ENCODE measurements around the gene STXBP2.
A peak's percentile ranks its signal among the peaks of the same experiment; 100 is the strongest.

STXBP2 gene

DNA sequence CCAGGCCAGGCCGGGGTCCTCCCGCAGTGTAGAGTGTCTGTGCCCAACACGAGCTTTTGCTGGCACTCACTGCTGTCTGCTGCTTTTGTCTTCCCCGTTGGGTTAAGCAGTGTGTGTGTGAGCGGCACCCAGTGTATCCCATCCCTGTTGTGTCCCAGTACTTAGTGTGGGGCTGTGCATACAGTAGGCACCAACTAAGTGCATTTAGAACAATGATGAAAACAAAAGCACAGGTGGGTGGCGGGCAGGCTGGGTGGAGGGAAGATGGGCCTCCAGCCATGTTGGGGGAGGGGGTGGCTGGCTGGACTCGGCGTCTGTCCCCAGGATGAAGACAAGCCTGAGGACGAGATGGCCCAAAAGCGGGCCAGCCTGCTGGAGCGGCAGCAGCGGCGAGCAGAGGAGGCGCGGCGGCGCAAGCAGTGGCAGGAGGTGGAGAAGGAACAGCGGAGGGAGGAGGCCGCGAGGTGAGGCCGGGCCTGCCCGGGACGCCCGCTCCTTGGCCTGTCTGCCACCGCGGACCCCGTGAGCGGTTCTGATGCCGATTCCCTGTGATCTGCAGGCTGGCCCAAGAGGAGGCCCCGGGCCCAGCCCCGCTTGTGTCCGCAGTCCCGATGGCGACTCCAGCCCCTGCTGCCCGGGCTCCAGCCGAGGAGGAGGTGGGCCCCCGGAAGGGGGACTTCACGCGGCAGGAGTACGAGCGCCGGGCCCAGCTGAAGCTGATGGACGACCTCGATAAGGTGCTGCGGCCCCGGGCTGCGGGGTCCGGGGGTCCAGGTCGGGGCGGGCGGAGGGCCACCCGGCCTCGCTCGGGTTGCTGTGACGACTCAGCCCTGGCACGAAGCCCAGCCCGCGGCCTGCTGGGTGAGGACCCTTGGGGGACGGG lies 21.8 kb upstream of the STXBP2 start:
- DNase-seq: no peak

DNA sequence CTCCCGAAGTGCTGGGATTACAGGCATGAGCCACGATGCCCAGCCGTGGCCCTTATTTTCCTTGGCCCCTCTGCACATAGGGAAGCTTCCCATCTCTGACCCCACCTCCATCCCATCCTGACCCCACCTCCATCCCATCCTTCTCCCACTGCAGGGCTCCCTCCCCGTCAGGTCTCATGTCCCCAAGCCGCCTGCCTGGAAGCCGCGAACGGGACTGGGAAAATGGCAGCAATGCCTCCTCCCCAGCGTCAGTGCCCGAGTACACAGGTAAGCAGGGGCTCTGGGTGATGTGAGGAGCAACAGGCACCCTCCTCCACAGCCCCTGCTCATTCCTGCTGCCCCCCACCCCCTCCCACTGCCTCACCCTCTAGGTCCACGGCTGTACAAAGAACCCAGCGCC lies 19.7 kb upstream of the STXBP2 start:
- DNase-seq: no peak

DNA sequence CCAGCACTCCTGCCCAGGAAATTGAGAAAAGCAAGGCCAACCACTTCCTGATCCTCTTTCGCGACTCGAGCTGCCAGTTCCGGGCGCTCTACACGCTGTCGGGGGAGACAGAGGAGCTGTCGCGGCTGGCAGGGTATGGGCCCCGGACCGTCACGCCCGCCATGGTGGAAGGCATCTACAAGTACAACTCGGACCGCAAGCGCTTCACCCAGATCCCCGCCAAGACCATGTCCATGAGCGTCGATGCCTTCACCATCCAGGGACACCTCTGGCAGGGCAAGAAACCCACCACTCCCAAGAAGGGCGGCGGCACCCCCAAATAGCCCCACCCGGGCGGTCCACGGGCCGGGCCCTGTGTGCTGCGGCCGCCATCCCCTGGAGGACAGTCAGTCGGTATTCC lies 19.2 kb upstream of the STXBP2 start:
- no peak for DNase-seq

DNA sequence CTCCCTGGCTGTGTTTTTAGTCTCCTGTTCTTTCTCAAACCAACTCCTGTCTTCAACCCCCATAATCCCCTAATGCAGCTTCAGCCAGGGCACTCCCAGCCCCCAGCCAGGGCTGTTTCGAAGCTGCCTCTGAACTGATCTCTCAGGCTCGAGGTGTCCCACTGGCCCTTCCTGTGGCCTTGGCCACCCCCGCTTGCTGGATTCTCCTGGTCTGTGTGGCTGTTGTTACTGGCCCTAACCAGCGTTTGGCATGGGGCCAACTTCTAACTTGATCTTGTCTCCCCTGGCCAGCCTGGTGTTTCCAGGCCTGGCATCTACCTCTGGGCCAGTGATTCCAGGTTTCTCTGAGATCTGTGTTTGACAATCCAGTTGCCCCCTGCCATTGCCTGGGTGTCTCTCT lies 18.6 kb upstream of the STXBP2 start:
- no peak for DNase-seq

DNA sequence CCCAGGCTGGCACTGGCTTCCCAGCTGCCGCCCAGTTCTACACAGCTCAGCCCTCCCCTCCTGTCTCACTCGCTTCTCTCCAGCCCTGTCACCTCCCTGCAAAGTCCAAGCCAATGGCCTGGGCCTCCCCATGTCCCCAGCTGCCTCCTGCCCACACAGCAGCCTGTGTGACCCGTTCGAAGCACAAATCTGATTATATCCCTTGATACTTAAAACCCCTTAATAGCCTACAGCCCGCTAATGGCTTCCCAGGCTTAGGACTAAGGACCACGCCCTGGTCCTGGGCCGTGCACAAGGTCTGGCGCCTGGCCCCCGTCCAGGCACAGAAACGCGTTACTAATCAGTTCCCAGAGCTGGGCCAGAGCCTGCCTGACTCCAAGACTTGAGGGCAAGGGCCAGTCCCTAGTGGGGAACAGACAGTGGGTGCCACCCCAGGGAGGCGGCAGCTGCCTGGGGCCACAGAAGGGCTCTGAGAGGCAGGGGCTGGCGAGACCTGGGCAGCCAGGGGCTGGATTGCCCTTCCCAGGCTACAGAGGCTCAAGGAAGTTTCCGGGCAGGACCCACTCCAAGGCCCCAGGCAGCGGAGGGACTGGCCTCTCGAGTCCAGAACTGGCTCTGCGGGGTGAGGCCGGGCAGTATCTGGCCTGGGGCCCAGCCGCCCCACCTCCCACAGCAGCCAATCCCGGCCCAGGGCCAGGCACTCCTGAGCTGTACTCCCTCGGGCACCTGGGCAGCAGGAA lies 18.0 kb upstream of the STXBP2 start:
- no peak for DNase-seq

DNA sequence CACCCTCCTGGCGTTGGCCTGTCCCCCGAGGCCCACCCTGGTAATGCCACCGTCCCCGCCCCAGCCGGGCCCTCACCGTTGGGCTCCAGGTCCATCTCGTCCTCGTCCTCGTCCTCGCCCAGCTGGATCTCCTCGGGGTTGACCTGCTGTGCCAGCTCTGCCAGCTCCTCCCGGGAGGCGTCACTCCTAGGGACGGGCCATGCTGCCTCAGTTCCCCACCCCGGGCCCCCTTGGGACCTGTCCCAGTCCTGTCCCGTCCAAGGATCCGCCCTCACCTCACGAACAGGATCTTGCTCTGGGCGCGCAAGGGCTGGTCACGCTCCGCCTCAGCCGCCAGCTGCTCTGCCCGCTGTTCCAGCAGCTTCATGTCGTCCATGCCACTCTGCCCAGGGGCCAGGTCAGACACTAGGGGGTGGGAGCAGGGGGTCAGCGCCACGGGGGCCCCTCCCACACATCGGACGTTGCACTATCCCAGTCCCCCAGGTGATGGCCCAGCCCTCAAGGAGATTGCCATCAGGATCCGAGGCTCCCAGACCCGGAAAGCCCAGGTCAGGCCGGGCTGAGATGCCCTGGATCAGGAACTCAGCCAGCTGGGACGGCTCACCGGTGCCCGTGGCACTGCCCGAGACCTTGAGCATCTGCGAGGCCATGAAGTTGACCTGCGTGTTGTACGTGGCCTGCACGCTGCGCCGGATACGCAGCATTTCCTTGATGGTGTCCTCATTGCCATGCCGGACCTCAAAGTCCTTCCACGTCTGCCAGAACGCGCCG lies 17.1 kb upstream of the STXBP2 start:
- no peak for DNase-seq

DNA sequence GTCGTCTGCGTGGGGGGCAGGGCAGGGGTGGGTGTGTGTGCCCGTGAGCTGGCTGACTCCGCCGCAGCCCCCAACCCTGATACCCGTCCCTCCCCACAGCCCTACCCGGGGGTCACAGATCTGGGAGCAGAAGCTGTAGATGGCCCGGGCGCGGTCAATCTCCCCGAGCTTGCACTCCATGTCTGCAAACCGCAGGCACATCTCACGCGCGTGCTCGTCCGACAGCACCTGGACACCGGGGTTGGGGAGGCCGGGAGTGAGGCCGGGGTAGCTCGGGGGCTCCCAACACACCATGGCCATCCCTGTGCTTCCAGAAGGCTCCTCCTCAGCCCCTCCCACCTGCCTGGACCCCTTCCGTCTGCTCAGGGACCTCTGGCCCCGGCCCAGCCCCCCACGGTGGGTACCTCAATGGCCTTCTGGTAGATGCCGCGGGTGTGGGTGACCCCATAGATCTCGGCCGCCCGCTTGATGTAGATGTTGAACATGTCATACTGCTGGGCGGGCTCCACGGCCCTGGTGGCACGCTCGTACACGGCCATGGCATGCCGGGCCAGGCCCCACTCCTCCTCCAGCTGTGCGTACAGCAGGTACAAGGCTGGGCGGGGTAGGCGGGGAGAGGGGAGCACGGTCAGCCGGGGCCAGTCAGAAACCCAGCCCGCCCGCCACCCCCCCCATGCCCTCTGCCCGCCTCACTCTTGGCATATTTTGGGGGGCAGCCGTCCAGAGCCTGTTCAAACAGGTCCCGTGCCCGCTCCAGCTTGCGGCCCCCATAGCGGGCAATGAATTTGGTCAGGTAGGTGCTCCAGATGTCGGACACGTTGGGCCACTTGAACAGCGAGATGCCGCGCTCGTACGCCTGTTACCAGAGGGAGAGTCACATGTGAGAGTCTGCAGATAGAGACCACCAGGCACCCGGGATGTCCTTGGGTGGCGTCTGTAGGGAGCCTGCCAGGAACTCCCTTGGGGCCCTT lies 16.2 kb upstream of the STXBP2 start:
- no peak for DNase-seq

DNA sequence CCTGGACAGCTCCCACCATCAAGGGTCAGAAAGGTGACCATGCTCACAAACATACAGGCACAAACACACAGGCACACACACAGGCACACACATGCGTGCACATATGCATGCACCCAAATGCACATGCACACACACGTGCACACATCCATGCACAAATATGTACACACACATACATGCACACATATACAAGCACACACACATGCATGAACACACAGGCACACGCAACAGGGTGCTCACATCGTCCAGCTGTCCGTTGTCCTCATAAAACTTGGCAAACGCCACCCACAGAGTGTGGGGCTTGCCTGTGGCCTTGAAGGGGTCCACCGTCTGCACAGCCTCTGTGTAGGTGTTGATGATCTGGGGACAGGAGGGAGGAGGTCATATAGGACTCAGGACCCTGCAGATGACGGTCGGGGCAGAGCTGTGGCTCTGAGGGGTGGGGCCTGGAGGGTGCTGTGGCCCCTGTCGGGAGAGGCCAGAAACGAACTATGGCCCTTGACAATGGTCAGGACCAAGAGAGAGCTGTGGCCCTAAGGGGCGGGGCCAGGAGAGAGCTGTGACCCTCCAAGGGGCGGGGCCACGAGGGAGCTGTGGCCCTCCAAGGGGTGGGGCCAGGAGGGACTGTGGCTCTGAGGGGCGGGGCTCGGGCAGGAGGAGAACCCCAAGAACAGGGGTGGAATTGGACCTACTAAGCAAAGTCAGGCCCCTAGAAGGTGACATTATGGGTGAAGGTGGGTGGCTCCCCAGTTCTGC lies 13.8 kb upstream of the STXBP2 start:
- no peak for DNase-seq

DNA sequence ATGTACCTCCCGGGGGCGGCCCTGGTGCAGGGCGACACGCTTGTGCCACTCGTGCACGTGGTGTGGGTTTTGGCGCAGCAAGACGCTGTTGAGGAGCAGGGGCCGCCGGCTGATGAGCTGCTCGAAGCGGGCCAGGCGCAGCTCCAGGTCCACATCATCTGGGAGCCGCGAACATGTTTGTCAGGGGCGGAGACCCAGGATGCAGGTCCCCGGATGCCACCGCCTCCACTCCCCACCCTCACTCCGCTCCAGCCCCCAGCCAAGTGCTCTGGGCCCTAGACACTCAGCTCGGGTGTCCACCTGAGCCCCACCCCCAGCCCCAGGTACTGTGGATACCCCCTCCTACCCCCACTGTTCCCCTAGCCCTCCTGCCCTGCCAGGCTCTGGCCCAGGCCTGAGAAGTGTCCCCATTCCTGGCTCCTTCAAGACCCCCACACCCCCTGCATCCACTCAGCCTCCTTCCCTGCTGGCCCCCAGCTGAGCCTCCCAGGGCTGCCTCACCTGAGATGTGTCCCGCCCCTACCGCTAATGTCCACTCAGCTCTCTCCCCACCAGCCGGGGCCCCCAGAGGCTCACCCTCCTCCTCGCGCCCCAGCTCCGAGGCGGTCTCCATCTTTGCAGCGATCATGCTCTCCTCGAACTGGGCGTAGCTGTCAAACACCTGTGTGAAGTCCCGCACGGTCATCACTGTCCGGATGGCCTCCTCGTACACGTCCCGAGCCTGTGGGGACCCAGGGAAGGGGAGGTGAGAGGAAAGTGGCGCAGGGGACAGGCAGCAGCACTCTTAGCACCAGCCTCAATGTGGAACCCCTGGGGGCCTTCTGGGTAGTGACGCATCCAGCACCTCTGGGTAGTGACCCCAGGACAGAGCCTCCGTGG lies 12.9 kb upstream of the STXBP2 start:
- DNase-seq: no peak

DNA sequence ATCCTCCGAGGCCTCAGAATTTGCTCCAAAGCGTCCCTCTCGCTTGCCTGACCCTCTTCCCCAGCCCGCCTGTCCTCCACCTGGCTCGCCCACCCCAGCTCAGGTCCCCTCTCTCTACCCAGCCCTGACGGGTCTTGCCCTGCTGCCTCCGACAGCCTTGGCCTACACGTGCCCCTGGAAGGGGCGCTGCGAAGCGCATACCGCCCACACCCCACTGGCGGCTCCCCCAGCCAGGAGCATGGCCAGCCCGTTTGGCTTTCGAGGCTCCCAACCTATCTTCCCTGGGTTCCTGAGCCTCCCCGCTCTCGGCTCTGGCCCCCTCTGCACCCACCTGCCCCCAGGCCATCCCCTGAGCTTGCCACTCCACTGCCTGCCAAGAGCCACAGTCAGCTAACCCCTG lies 12.1 kb upstream of the STXBP2 start:
- DNase-seq: no peak

DNA sequence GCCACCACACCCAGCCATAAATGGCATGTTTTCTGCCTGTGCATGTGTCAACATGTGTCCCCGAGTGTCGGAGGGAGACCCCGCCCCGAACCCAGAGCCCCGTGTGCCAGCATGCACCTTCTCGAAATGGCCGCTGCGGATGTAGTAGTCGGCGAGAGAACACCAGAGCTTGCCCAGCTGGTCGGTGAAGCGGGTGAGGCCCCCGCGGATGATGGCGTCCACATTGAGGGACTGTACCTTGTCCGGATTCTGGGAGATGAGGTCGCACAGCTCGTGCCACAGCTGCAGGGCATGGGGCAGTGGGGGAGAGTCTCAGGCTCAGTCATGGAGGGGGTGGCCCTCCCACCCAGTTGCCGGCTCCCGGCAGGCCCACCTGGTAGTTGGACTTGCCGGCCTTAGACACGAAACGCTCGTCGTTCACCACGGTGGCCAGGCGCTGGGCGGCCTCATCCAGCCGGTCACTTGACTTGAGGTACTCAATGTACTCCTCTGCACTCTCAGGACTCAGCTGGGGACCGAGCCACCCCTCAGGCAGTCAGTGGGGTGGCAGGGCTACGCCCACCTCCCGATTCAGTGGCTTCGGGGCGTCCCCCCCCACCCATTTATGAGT lies 11.0 kb upstream of the STXBP2 start:
- no peak for DNase-seq

DNA sequence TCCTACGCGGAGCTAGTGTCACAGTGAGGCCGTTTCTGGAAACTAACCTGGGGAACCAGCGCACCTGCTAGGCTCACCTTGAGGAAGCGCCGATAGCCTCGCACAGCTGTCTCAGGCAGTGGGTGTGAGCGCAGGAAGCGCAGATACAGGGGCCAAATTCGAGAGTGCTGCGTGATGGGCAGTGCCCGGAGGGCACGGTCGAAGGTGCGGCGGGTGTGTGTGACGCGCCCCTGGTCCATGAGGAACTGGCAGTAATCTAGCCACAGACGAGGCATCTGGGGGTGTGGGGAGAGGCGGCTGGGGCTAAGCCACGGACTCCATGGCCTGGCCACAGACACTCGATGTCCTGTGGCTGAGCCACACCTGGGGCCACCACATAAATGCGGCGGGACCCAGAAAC lies 9.7 kb upstream of the STXBP2 start:
- DNase-seq: no peak

DNA sequence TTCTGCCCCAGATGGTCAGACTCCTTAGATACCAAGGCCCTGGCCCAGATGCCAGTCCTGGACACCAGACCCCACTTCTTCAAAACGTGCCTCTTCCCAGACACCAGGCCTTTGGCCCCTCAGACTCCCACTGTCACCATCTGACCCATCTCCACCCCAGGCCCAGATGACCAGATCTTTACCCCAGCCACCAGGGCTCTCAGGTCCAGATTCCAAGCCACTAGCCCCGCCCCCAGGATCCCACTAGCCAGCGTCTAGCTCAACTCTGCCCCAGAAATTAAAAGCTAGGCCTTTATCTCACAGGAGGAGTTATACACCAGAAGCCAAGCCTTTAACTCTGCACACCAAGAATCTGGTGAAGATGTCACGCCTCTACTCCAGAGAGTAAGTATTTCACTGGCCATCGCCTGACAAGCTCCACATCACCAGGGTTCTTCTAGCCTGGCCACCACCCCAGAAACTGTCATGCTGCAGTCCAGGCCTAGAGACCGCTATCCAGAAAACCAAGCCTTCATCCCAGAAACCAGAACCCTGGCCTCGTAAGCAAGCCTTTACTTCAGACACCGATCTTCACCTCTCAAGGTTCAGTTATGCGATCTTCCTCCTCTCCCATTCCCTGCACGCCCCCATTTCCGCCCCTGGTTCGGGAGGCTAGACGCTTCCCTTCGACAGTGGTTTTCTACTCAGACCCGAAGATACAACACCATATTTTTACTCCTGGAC lies 8.2 kb upstream of the STXBP2 start:
- no peak for DNase-seq

DNA sequence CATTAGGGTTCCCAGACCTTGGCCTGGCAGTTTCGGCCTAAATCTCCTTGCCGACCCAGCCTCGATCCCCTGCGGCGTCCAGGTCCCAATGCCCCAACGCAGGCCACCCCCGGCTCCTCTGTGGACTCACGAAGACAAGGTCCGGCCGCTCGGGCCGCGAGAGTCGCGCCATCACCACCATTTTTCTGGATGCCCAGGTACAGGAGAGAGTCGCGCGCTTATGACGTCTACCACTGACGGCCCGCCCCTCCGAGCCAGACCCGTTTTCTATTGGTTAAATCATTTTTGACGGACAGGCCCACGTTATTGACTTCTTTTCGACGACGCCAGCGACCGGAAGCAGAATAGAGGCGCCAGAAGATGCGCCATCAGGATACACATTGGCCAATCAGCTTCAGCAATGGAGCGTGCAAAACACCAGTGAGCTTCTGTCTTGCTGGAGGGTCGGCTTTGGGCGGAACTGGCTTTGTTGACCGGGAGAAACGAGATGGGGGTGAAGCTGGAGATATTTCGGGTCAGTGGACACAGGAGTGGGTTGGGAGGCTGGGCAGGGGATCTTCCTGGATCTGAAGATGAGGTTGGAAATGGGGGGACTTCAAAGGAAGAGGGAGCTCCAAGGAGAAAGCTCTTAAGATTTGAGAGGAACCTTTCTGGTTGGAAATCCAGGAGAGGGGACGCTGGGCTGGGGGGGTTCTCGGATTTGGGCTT lies 7.4 kb upstream of the STXBP2 start, which contains the start of the genes PET100 and XAB2:
Gene PET100, plus strand, starts transcription at position 447 of the 708 bp plus-strand sequence. Its CDS starts 41 bp downstream, at position 488.
Gene XAB2, minus strand, starts transcription at position 199 of the 708 bp plus-strand sequence. Its CDS starts 18 bp downstream, at position 181.
- peak; percentile 99 for DNase-seq

DNA sequence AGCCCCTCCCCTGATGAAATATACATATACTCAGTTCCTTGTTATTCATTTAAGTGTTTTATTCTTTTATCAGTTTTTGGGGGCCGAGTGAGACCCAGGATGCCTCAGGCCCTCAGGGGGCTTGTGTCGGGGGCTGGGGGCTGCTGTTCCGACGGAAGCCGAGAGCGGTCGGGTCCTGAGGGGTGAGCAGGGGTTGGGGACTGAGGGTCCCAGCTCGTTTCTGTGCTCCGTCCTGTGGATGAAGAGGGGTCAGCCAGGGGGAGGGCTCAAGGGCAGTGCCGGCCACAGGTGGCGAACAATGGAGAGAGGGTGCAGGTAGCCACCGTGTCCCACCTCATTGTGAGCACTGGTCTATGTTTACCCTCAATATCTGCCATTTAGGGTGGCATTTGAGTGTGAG lies 5.3 kb upstream of the STXBP2 start:
- no peak for DNase-seq

DNA sequence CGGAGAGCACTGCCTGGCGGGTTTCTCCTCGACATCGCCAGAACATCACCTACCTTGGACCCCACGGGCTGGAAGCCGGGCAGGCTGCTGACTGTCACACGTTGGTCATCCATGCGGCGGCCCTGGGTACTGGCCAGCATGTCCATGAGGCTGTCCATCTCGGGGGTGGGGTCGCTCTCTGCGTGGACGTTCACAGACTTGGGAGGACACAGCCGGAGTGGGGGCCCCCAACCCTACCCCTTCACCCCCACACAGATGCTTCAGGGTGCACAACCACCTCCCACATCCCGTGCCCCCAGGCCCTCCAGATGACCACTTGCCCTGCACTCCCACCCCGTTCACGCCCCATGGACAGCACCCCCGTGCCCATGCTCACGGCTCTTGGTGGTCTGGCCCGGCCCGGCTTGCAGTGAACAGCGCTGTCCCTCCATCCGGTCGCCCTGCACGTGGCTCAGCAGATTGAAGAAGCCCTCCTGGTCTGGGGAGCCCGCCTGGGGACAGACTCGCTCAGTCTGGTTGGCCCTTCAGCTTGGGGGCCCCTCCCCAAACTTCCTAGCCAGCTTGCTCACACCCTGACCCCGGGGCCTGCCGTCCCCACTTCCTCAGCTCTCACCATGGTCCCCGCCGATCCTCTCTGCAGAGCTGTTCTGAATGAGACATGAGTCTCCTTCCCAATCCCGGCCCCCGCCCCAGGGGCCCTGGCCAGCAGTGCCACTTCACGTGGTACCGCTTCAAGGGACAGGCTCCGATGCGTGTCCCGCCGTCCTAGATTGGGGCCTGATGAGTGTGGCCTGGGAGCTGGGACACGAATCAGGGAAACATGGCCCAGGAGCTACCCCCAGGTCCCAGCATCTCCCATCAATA lies 4.3 kb upstream of the STXBP2 start:
- no peak for DNase-seq

DNA sequence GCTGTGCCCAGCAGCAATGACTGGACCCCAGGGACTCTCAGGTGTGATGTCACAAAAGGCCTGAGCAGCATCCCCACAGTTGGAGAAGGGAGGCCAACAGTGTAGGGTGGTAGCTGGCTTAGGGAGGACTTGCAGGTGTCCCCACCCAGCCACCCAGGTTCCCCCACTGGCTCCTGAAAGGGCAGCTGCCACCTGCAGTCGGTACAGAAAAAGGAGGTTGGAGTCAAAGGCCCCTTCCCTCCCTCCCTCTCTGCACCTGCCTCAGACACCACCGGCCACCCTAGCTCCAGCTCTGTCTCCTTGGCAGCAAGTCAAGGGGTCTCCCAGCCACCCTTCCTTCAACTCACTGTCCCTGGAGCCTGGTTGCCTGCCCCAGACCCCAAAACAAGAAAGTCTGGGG lies 3.2 kb upstream of the STXBP2 start, which contains the start of gene PCP2:
Gene PCP2, minus strand, starts transcription at position 22 of the 400 bp plus-strand sequence. CDS start 262 bp downstream, outside the sequence.
- DNase-seq: no peak
